SK-MEL-5 (cell line): ENCODE measurements around the gene SH3BGRL2. TPM values are rescaled to one million over a fixed set of nuclear protein-coding genes. Genes with fewer than 3 reads are reported as not detected.

Source experiments
- DNase-seq: peaks from one replicate; pipeline ENCODE4 v3.0.0-alpha.2; 2016; ENCODE audit warnings: low read depth, low spot score
- in situ Hi-C: cut with HindIII; loops from 2 replicates; pipeline ENCODE4 v1.10.0; 2016; ENCODE audit warnings: low sequenced_read_pairs, high pct_unique_total_duplicates, low pct_unique_long_range_greater_than_20kb
- total RNA-seq: library from RNA; depleted of rRNA; stranded (reverse); fragments of >200 nt; shearing (Covaris generic); gene quantifications from 2 replicates; pipeline ENCODE4 v1.2.3, GENCODE V29; 2014; rRNA removed

The SH3BGRL2 gene
- total RNA-seq, 1 experiment from 2014 or later: 0.98 TPM

DNA sequence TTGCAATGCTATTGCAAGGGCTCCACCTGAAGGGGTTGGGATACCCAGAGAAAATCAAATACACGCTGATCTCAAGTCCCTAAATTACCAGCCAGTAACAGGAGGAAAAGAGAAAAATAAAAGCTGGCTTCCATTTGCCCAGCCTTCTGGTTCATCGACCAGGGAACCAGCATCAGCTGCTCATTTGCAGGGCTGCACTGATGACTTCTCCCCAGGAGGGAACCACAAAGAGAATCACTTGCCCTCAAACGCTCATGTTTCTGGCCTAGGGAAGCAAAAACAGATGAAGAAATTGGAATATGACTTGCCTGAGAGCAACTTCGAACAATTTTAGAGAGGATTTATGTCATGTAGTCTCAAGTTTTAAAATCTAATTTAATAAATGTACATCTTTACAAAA lies 119.7 kb downstream of the SH3BGRL2 start:
- no peak for DNase-seq
- in situ Hi-C loops: no loop called here

Other genes with a start within 250 kb of the SH3BGRL2 start
- gene LCA5, start 93.9 kb upstream of the SH3BGRL2 start, total RNA-seq: 0.83 and 1.4 TPM in 2 replicates